ENCODE results near the gene LGALS14. TPM values are rescaled to one million over a fixed set of nuclear protein-coding genes. Genes with fewer than 3 reads are reported as not detected.
A peak's percentile ranks its signal among the peaks of the same experiment; 100 is the strongest.

Gene LGALS14
- total RNA-seq, 1 experiment from 2014 or later, result not detected

- no peak for TF ChIP-seq EZH2 (IDR thresholded peaks at IDR 0.05; ENCODE audit: low read length, unreplicated experiment)
- no peak for TF ChIP-seq CTCF (conservative IDR thresholded peaks at IDR 0.05; ENCODE audit: low read depth, low read length)
- no peak for TF ChIP-seq EZH2phosphoT487 (IDR thresholded peaks at IDR 0.05; ENCODE audit: borderline replicate concordance, low read length)
- intact Hi-C loops (cut with micrococcal nuclease), result no loop called here
Observed at GRCh38 chr19:39670998-39671397, 33.3 kb upstream of the LGALS14 start.

GRCh38 chr19:39671739-39672363 lies 32.4 kb upstream of the LGALS14 start:
- no peaks in the 10 kb centered on the region for H3K36me3 ChIP-seq (ENCODE audit: low read depth, low read length)
- POLR2A ChIA-PET (ENCODE audit: unreplicated experiment), result no interaction called here

More at GRCh38 chr19:39670998-39671397, 33.3 kb upstream of the LGALS14 start:
- CTCF ChIA-PET, result no interaction called here
- Histone ChIP-seq H3F3A (ENCODE audit: low read length, unreplicated experiment) (no peaks in the 10 kb centered on the region), H3K4me1 (ENCODE audit: insufficient read depth, low read length) (peaks cover 2% of the 10 kb centered on the region; the same call in 1 of the 2 replicates), H3K79me2 (ENCODE audit: low read length) (no peaks in the 10 kb centered on the region), H3K4me2 (ENCODE audit: low read length) (no peak overlapping the region), H3K4me3 (ENCODE audit: low read length) (no peak overlapping the region), H3K27ac (ENCODE audit: low read length) (no peak overlapping the region), H3K27me3 (ENCODE audit: low read length) (no peaks in the 10 kb centered on the region), H4K20me1 (ENCODE audit: low read length) (no peaks in the 10 kb centered on the region), H2AFZ (ENCODE audit: low read length) (no peak overlapping the region), H3K9ac (ENCODE audit: low read length) (no peak overlapping the region), H3K9me3 (ENCODE audit: low read length) (no peaks in the 10 kb centered on the region), H3K9me2 (replicated peaks; ENCODE audit: low read length) (no peaks in the 10 kb centered on the region), H3K36me3 (ENCODE audit: low read depth, low read length) (no peaks in the 10 kb centered on the region)
- ATAC-seq (no peak), DNase-seq (no peak)
- POLR2A ChIA-PET (ENCODE audit: unreplicated experiment), result no interaction called here
- BruUV-seq (replicated peaks), result no TSS peak

More at GRCh38 chr19:39671739-39672363, 32.4 kb upstream of the LGALS14 start:
- peaks cover 3% of the 10 kb centered on the region; the same call in 1 of the 2 replicates for H3K4me1 ChIP-seq (ENCODE audit: insufficient read depth, low read length)
- no peaks in the 10 kb centered on the region for H3K9me3 ChIP-seq (ENCODE audit: low read length)
- ATAC-seq (peak; percentile 53), DNase-seq (peak; percentile 70)
- no peak overlapping the region for H3K4me2 ChIP-seq (ENCODE audit: low read length)
- no peak overlapping the region for H3K4me3 ChIP-seq (ENCODE audit: low read length)
- H3K79me2 ChIP-seq (ENCODE audit: low read length), result no peaks in the 10 kb centered on the region
- no peak overlapping the region for H3K9ac ChIP-seq (ENCODE audit: low read length)
- no peak overlapping the region for H3K27ac ChIP-seq (ENCODE audit: low read length)
- H3K27me3 ChIP-seq (ENCODE audit: low read length), result no peaks in the 10 kb centered on the region
- H2AFZ ChIP-seq (ENCODE audit: low read length), result no peak overlapping the region
- peak; percentile 70 for TF ChIP-seq CTCF (conservative IDR thresholded peaks at IDR 0.05; ENCODE audit: low read depth, low read length)
- no peak for TF ChIP-seq EZH2phosphoT487 (IDR thresholded peaks at IDR 0.05; ENCODE audit: borderline replicate concordance, low read length)
- intact Hi-C loops (cut with micrococcal nuclease), result loop anchor here (1.0 kb wide), 1 partner anchor 121 kb away; no protein-coding TSS in a partner anchor
- no peaks in the 10 kb centered on the region for H3F3A ChIP-seq (ENCODE audit: low read length, unreplicated experiment)
- H4K20me1 ChIP-seq (ENCODE audit: low read length), result no peaks in the 10 kb centered on the region
- CTCF ChIA-PET, result no interaction called here
- no peaks in the 10 kb centered on the region for H3K9me2 ChIP-seq (replicated peaks; ENCODE audit: low read length)
- BruUV-seq (replicated peaks), result no TSS peak

Data from PC-3 (cell line).